GM12878 (cell line): Measurements from ENCODE around the gene PHKB. TPM values are rescaled to one million over a fixed set of nuclear protein-coding genes. Genes with fewer than 3 reads are reported as not detected.

Experiments used
- CBFB ChIP-seq: IDR thresholded peaks from 2 replicates; pipeline ENCODE4 v1.6.1; 2016; ENCODE audit warnings: antibody characterized with exemption, low read depth
- SUZ12 ChIP-seq: fragments of 200-600 bp; sonication (generic); IDR thresholded peaks from one replicate; pipeline ENCODE4 v1.6.1; 2018; ENCODE audit warnings: antibody characterized with exemption, mild to moderate bottlenecking; ENCODE audit not compliant: unreplicated experiment
- YY1 ChIP-seq: IDR thresholded peaks from 2 replicates; pipeline ENCODE4 v1.6.1; 2011; ENCODE audit warnings: low read depth, mild to moderate bottlenecking, low read length
- polyA plus RNA-seq, 11 experiments: library from polyadenylated mRNA; depleted of rRNA in 4 of 11; unstranded in 6 of 11; stranded (reverse) in 5 of 11; fragments of >200 nt; fragmentation: Nextera tagmentation in 4 of 11; fragmentation: Illumina TruSeq in 1 of 11; extraction: Ambion mirVana in 4 of 11; extraction: Trizol in 1 of 11; gene quantifications; 1 replicate in 1 of 11; 2 replicates in 10 of 11; pipeline versions ENCODE4 v1.2.1 to v1.2.3, GENCODE V29; 2011 to 2016; ENCODE audit warnings: inconsistent platforms in 2 of 11, missing spikeins in 2 of 11, low read depth in 1 of 11
- total RNA-seq, 4 experiments: library from RNA; depleted of rRNA in 3 of 4; stranded (reverse); fragments of >200 nt in 3 of 4; fragmentation: Illumina TruSeq in 1 of 4; extraction: Trizol in 1 of 4; gene quantifications; 2 replicates each; pipeline versions ENCODE4 v1.2.1 to v1.2.3, GENCODE V29; 2013 to 2021
- TF ChIP-seq, protein P1 (sequence below): fragments of 450-650 bp; IDR thresholded peaks from 2 replicates; pipeline ENCODE4 v1.6.1; 2017; ENCODE audit warnings: antibody characterized with exemption, mild to moderate bottlenecking, moderate library complexity
- TF ChIP-seq, protein P2 (sequence below): fragments of 450-650 bp; formaldehyde crosslinking; IDR thresholded peaks from 2 replicates; pipeline ENCODE4 v1.4.0; 2020; ENCODE audit warnings: mild to moderate bottlenecking, moderate library complexity

The PHKB gene
- total and polyA plus RNA-seq, 10 of the 15 experiments (the other 5 are each of a cell fraction or from before 2014, with no cell fraction given), result 14.2 to 65.6 (median 37.0) TPM

DNA sequence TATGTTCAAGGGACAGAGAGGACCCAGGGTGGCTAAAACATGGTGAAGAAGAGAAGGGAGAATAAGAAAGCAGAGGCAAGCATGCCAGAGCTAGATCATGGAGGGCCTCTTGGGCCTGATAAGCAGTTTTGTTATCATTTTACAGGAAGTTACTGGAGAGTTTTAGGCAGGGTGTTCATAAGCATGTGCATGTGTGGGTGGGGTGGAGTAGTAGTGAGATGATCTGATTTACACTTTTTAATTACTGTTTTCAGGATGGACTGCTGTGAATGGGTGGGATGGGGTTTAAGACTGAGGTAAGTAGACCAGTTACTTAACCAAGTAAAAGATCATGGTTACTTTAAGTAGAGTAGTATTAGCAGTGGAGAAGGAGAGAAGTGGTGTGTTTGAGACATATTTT lies 173.6 kb downstream of the PHKB start (continued):
- TF ChIP-seq, protein P1, sequence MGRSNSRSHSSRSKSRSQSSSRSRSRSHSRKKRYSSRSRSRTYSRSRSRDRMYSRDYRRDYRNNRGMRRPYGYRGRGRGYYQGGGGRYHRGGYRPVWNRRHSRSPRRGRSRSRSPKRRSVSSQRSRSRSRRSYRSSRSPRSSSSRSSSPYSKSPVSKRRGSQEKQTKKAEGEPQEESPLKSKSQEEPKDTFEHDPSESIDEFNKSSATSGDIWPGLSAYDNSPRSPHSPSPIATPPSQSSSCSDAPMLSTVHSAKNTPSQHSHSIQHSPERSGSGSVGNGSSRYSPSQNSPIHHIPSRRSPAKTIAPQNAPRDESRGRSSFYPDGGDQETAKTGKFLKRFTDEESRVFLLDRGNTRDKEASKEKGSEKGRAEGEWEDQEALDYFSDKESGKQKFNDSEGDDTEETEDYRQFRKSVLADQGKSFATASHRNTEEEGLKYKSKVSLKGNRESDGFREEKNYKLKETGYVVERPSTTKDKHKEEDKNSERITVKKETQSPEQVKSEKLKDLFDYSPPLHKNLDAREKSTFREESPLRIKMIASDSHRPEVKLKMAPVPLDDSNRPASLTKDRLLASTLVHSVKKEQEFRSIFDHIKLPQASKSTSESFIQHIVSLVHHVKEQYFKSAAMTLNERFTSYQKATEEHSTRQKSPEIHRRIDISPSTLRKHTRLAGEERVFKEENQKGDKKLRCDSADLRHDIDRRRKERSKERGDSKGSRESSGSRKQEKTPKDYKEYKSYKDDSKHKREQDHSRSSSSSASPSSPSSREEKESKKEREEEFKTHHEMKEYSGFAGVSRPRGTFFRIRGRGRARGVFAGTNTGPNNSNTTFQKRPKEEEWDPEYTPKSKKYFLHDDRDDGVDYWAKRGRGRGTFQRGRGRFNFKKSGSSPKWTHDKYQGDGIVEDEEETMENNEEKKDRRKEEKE, result no peak
- TF ChIP-seq YY1 (no peak), SUZ12 (no peak), CBFB (no peak)
- TF ChIP-seq, protein P2, sequence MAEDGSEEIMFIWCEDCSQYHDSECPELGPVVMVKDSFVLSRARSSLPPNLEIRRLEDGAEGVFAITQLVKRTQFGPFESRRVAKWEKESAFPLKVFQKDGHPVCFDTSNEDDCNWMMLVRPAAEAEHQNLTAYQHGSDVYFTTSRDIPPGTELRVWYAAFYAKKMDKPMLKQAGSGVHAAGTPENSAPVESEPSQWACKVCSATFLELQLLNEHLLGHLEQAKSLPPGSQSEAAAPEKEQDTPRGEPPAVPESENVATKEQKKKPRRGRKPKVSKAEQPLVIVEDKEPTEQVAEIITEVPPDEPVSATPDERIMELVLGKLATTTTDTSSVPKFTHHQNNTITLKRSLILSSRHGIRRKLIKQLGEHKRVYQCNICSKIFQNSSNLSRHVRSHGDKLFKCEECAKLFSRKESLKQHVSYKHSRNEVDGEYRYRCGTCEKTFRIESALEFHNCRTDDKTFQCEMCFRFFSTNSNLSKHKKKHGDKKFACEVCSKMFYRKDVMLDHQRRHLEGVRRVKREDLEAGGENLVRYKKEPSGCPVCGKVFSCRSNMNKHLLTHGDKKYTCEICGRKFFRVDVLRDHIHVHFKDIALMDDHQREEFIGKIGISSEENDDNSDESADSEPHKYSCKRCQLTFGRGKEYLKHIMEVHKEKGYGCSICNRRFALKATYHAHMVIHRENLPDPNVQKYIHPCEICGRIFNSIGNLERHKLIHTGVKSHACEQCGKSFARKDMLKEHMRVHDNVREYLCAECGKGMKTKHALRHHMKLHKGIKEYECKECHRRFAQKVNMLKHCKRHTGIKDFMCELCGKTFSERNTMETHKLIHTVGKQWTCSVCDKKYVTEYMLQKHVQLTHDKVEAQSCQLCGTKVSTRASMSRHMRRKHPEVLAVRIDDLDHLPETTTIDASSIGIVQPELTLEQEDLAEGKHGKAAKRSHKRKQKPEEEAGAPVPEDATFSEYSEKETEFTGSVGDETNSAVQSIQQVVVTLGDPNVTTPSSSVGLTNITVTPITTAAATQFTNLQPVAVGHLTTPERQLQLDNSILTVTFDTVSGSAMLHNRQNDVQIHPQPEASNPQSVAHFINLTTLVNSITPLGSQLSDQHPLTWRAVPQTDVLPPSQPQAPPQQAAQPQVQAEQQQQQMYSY (CRISPR knock-in tag), result no peak
